Smooth muscle cell (in vitro differentiated cells): ENCODE data around the gene SLX9. TPM values are rescaled to one million over a fixed set of nuclear protein-coding genes. Genes with fewer than 3 reads are reported as not detected.

Experiments
- DNase-seq: peaks from one replicate; lab custom pipeline; 2025; ENCODE audit not compliant: unreplicated experiment; lab: John Stamatoyannopoulos, UW
- H2AFZ ChIP-seq: fragments of 200-600 bp; sonication (generic); 2 replicates; pipeline ENCODE4 v1.6.0; 2016; ENCODE audit warnings: antibody characterized with exemption, low read depth, mild to moderate bottlenecking
- H3F3A ChIP-seq: fragments of 200-600 bp; sonication (generic); 2 replicates; pipeline ENCODE4 v1.6.0; 2017; ENCODE audit warnings: antibody characterized with exemption, low read depth
- H3K27ac ChIP-seq: fragments of 200-600 bp; sonication (generic); 2 replicates; pipeline ENCODE4 v1.5.1; 2016; ENCODE audit warnings: low read depth, mild to moderate bottlenecking
- H3K27me3 ChIP-seq: fragments of 200-600 bp; sonication (generic); 2 replicates; pipeline ENCODE4 v1.6.1; 2016; ENCODE audit warnings: low read depth, mild to moderate bottlenecking
- H3K36me3 ChIP-seq: fragments of 200-600 bp; sonication (generic); 2 replicates; pipeline ENCODE4 v1.5.1; 2016; ENCODE audit warnings: low read depth
- H3K4me1 ChIP-seq: fragments of 200-600 bp; sonication (generic); 2 replicates; pipeline ENCODE4 v1.5.1; 2016; ENCODE audit warnings: low read depth
- H3K4me2 ChIP-seq: fragments of 200-600 bp; sonication (generic); 2 replicates; pipeline ENCODE4 v1.6.0; 2016; ENCODE audit warnings: mild to moderate bottlenecking
- H3K4me3 ChIP-seq: fragments of 200-600 bp; sonication (generic); 2 replicates; pipeline ENCODE4 v1.5.1; 2016; ENCODE audit warnings: mild to moderate bottlenecking
- H3K79me2 ChIP-seq: fragments of 200-600 bp; sonication (generic); 2 replicates; pipeline ENCODE4 v1.6.0; 2016; ENCODE audit warnings: low read depth, mild to moderate bottlenecking
- H3K9ac ChIP-seq: fragments of 200-600 bp; sonication (generic); 2 replicates; pipeline ENCODE4 v1.6.0; 2016; ENCODE audit warnings: low read depth
- H3K9me3 ChIP-seq: fragments of 200-600 bp; sonication (generic); replicated peaks from 2 replicates; pipeline ENCODE4 v1.5.1; 2016; ENCODE audit warnings: low read depth
- H4K20me1 ChIP-seq: fragments of 200-600 bp; sonication (generic); 2 replicates; pipeline ENCODE4 v1.6.0; 2016; ENCODE audit warnings: low read depth
- WGBS: methylation state at CpG from one replicate; pipeline ENCODE4 v1.1.7; 2016; ENCODE audit warnings: low lambda C conversion rate; 5-methylcytosine and 5-hydroxymethylcytosine counted together
- polyA plus RNA-seq: library from polyadenylated mRNA; unstranded; fragments of >200 nt; fragmentation: Nextera tagmentation; extraction: Ambion mirVana; gene quantifications from 2 replicates; pipeline ENCODE4 v1.2.1, GENCODE V29; 2016
- total RNA-seq: library from RNA; depleted of rRNA; stranded (reverse); fragments of >200 nt; gene quantifications from 2 replicates; pipeline ENCODE4 v1.2.3, GENCODE V29; 2014
- TF ChIP-seq, protein P1 (sequence below): fragments of 200-600 bp; sonication (generic); IDR thresholded peaks from 2 replicates; pipeline ENCODE4 v1.5.1; 2017; ENCODE audit warnings: borderline replicate concordance, mild to moderate bottlenecking, antibody characterized with exemption; ENCODE audit not compliant: insufficient read depth, poor library complexity, severe bottlenecking

SLX9 gene
- total and polyA plus RNA-seq, 2 experiments from 2014 or later = 13.9 to 26.6 TPM

DNA sequence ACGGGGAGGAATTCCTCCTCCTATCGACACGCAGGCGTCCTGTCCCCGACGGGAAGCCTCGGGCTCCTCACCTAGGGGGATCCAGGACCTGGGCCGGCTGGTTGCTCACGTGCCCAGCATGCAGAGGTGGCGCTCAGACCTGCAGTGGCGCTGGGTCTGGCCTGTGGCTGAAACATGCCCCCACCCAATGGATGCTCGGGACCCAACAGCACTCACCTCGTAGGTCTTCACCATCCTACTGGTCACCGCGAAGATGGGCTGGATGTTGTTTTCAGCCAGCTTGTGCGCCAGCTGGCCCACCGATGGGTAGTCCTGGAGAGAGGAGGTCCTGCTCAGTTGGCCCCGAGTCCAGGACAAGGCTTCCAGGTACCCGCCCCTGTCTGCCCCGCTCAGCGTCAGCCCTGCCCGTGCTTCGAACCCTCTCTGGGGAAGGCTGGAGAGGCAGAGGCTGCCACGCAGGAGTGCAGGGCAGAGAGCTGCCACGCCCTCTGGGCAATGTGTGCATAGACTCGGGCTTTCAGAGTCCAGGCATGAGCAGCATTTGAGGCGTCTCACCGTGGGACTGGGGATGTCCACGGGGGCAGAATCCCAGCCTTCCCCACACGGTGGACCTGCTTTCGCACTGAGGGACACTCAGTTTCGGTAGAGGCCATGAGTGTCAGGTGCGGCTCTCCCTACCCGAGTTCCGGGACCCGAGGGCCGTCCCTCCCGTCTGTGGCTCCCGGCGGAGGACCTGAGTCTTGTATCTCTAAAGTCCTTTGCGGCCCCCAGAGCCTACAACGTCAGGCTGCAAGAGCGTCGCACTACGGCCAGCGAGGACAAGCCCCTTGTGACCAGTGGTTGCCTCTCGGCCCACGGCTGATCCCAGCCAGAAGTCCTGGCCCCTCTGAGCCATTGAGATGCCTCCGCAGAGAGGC lies 40.7 kb upstream of the SLX9 start:
- DNase-seq = no peak
- Histone ChIP-seq H3K79me2 (no peaks in the 10 kb centered on the region), H4K20me1 (no peaks in the 10 kb centered on the region), H3K4me2 (no peak overlapping the region), H3K27me3 (no peaks in the 10 kb centered on the region), H3K4me3 (no peak overlapping the region), H3K9ac (no peak overlapping the region), H3F3A (no peaks in the 10 kb centered on the region), H2AFZ (no peak overlapping the region), H3K9me3 (no peaks in the 10 kb centered on the region), H3K36me3 (no peaks in the 10 kb centered on the region), H3K27ac (no peak overlapping the region), H3K4me1 (no peaks in the 10 kb centered on the region)
- TF ChIP-seq, protein P1, sequence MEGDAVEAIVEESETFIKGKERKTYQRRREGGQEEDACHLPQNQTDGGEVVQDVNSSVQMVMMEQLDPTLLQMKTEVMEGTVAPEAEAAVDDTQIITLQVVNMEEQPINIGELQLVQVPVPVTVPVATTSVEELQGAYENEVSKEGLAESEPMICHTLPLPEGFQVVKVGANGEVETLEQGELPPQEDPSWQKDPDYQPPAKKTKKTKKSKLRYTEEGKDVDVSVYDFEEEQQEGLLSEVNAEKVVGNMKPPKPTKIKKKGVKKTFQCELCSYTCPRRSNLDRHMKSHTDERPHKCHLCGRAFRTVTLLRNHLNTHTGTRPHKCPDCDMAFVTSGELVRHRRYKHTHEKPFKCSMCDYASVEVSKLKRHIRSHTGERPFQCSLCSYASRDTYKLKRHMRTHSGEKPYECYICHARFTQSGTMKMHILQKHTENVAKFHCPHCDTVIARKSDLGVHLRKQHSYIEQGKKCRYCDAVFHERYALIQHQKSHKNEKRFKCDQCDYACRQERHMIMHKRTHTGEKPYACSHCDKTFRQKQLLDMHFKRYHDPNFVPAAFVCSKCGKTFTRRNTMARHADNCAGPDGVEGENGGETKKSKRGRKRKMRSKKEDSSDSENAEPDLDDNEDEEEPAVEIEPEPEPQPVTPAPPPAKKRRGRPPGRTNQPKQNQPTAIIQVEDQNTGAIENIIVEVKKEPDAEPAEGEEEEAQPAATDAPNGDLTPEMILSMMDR = no peak
- WGBS = 91% methylated on average over 49 of the region's 49 CpGs

DNA sequence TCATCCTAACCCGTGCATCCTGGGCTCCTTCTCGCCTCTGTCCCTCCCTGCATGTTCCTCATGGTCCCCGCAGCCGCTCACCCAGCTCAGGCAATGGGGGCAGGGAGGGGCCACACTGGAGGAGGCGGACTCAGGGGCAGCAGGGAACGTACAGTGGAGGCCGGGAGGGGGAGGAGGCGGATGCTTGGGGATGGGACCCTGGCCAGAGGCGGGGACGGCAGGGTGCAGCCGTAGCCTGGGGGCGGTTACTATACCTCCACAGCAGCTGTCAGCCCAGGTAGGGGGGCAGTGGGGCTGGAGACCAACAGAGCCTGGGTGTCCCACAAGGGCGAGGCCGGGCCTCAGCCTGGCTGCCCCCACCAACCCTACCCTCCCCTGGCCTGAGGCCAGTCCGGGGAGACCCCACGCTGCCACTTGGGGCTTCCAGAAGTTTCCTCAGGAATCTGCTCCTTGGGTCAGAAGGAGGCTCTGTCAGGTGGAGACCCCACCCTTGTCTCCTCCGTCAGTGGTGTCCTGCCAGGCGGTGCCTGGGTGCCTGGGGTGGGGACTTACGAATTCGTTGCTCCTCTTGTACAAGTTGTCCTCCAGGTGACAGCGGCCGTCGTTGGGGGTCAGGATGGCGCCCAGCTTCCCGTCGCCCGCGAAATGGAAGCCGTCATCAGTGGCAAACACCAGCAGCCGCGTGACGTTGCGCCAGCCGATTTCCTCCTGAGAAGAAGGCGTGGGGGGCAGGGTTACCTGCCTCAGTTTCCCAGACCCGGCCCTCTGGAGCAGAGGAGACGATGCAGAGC lies 39.9 kb upstream of the SLX9 start:
- 89% methylated on average over 37 of the region's 37 CpGs for WGBS
- Histone ChIP-seq H3K4me1 (no peaks in the 10 kb centered on the region), H3F3A (no peaks in the 10 kb centered on the region), H3K79me2 (no peaks in the 10 kb centered on the region), H2AFZ (no peak overlapping the region), H3K27me3 (no peaks in the 10 kb centered on the region), H3K9me3 (no peaks in the 10 kb centered on the region), H3K4me3 (no peak overlapping the region), H3K36me3 (no peaks in the 10 kb centered on the region), H4K20me1 (no peaks in the 10 kb centered on the region), H3K27ac (no peak overlapping the region), H3K9ac (no peak overlapping the region), H3K4me2 (no peak overlapping the region)
- TF ChIP-seq, protein P1 = no peak
- DNase-seq = no peak

DNA sequence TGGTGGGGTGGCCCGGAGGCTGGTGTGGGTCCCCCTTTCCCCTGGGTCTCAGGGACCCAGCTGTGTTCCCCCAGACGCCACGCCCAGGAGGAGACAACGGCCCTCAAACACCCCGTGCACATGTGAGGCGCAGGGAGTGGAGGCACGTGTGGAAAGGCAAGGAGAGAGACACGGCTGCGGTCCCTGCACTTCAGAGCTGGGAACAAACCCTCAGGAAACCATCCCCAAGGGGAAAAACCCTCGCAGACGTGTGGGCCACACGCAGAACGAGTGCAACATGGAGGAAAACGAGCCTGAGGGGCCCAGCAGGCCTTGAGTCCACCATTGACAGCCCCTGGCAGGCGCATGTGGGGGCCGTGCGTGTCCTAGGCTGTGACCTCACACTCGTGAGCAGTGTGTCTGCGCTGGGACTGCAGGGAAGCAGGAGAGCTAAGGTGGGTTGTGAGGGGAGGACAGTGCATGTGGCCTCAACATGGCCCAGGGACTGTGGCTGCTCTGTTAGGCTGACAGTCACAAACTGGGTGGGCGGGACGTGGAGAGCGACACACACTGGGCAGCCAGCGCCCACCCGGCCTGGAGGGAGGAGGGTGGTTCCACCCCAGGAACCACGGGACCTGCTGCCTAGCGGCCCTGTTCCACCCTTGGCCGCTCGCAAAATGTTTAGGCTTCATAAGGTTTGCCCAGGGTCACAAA lies 39.1 kb upstream of the SLX9 start:
- Histone ChIP-seq H3K9ac (no peak overlapping the region), H3K4me2 (no peak overlapping the region), H4K20me1 (no peaks in the 10 kb centered on the region), H3K36me3 (no peaks in the 10 kb centered on the region), H3F3A (no peaks in the 10 kb centered on the region), H3K9me3 (no peaks in the 10 kb centered on the region), H3K4me1 (no peaks in the 10 kb centered on the region), H3K27ac (no peak overlapping the region), H2AFZ (no peak overlapping the region), H3K79me2 (no peaks in the 10 kb centered on the region), H3K27me3 (no peaks in the 10 kb centered on the region), H3K4me3 (no peak overlapping the region)
- no peak for DNase-seq
- TF ChIP-seq, protein P1 = no peak
- 93% methylated on average over 26 of the region's 28 CpGs for WGBS
